Trophoblast cell (in vitro differentiated cells and primary cell): ENCODE results near the gene TSKS.

Experiments
- DNase-seq, 2 donors: peaks; one replicate each; pipeline ENCODE4 v3.0.0-alpha.2; 2016
- H2AFZ ChIP-seq: 2 replicates; pipeline ENCODE4 v1.6.1; 2013; ENCODE audit warnings: low read length, moderate library complexity, mild to moderate bottlenecking; ENCODE audit not compliant: insufficient read depth, poor library complexity
- H2AK5ac ChIP-seq: 2 replicates; pipeline ENCODE4 v1.6.1; 2013; ENCODE audit warnings: mild to moderate bottlenecking, low read length
- H2BK120ac ChIP-seq: 2 replicates; pipeline ENCODE4 v1.6.1; 2013; ENCODE audit warnings: low read length, mild to moderate bottlenecking, moderate library complexity; ENCODE audit not compliant: insufficient read depth, poor library complexity
- H2BK12ac ChIP-seq: 2 replicates; pipeline ENCODE4 v1.6.1; 2013; ENCODE audit warnings: mild to moderate bottlenecking, low read length, moderate library complexity
- H2BK5ac ChIP-seq: 2 replicates; pipeline ENCODE4 v1.6.1; 2013; ENCODE audit warnings: low read length, low read depth, moderate library complexity, mild to moderate bottlenecking; ENCODE audit not compliant: poor library complexity
- H3K14ac ChIP-seq: 2 replicates; pipeline ENCODE4 v1.6.1; 2013; ENCODE audit warnings: mild to moderate bottlenecking, low read length
- H3K18ac ChIP-seq: 2 replicates; pipeline ENCODE4 v1.6.1; 2013; ENCODE audit warnings: mild to moderate bottlenecking, low read length
- H3K23ac ChIP-seq: 2 replicates; pipeline ENCODE4 v1.6.1; 2013; ENCODE audit warnings: low read length
- H3K27ac ChIP-seq: 2 replicates; pipeline ENCODE4 v1.5.1; 2013; ENCODE audit warnings: low read depth, mild to moderate bottlenecking, inconsistent platforms, low read length, moderate library complexity
- H3K27me3 ChIP-seq: 2 replicates; pipeline ENCODE4 v1.6.1; 2013; ENCODE audit warnings: inconsistent platforms, mild to moderate bottlenecking, low read length, moderate library complexity; ENCODE audit not compliant: insufficient read depth
- H3K36me3 ChIP-seq, 2 experiments: 1 replicate in 1 of 2; 2 replicates in 1 of 2; pipeline ENCODE4 v1.6.1; 2013; ENCODE audit warnings: low read length in 2 of 2, mild to moderate bottlenecking in 2 of 2, moderate library complexity in 1 of 2; ENCODE audit not compliant: insufficient read depth in 2 of 2, control insufficient read depth in 1 of 2
- H3K4ac ChIP-seq: 2 replicates; pipeline ENCODE4 v1.6.1; 2013; ENCODE audit warnings: low read depth, mild to moderate bottlenecking, low read length, moderate library complexity
- H3K4me1 ChIP-seq, 2 experiments: 1 replicate in 1 of 2; 2 replicates in 1 of 2; pipeline ENCODE4 v1.6.1; 2013; ENCODE audit warnings: low read length in 2 of 2, mild to moderate bottlenecking in 2 of 2, moderate library complexity in 1 of 2; ENCODE audit not compliant: insufficient read depth in 2 of 2, control insufficient read depth in 1 of 2
- H3K4me2 ChIP-seq: 2 replicates; pipeline ENCODE4 v1.6.1; 2013; ENCODE audit warnings: inconsistent platforms, mild to moderate bottlenecking, low read length, moderate library complexity
- H3K4me3 ChIP-seq: 2 replicates; pipeline ENCODE4 v1.5.1; 2013; ENCODE audit warnings: mild to moderate bottlenecking, low read depth, low read length, inconsistent platforms
- H3K79me1 ChIP-seq: one replicate; pipeline ENCODE4 v1.6.1; 2013; ENCODE audit warnings: low read length
- H3K79me2 ChIP-seq: 2 replicates; pipeline ENCODE4 v1.6.1; 2013; ENCODE audit warnings: low read length, mild to moderate bottlenecking; ENCODE audit not compliant: control insufficient read depth, insufficient read depth, poor library complexity
- H3K9ac ChIP-seq: 2 replicates; pipeline ENCODE4 v1.6.1; 2013; ENCODE audit warnings: mild to moderate bottlenecking, low read length
- H3K9me3 ChIP-seq: 2 replicates; pipeline ENCODE4 v1.6.1; 2013; ENCODE audit warnings: low read depth, mild to moderate bottlenecking, control low read depth, inconsistent platforms, low read length; ENCODE audit not compliant: insufficient read depth
- H4K12ac ChIP-seq: 2 replicates; pipeline ENCODE4 v1.6.1; 2013; ENCODE audit warnings: low read depth, mild to moderate bottlenecking, low read length, moderate library complexity
- H4K8ac ChIP-seq: 2 replicates; pipeline ENCODE4 v1.6.1; 2013; ENCODE audit warnings: low read depth, mild to moderate bottlenecking, low read length, moderate library complexity
- H4K91ac ChIP-seq: one replicate; pipeline ENCODE4 v1.6.1; 2013; ENCODE audit warnings: low read depth, mild to moderate bottlenecking, low read length, moderate library complexity
- WGBS: extraction: QIAGEN DNeasy Blood & Tissue Kit; methylation state at CpG from one replicate; pipeline ENCODE4 v1.1.7; 2013; ENCODE audit warnings: missing lambda C conversion rate; ENCODE audit not compliant: insufficient read length, insufficient coverage; ENCODE audit errors: extremely low coverage; 5-methylcytosine and 5-hydroxymethylcytosine counted together

TSKS gene

GRCh38 chr19:49792829-49793560 is 29.9 kb upstream of the TSKS start:
- no peak overlapping the region for H3K4me2 ChIP-seq
- no peak overlapping the region for H3K4me3 ChIP-seq
- H3K79me1 ChIP-seq: no peaks in the 10 kb centered on the region
- H3K4ac ChIP-seq: no peak overlapping the region
- H3K27ac ChIP-seq: no peak overlapping the region
- no peak overlapping the region for H4K12ac ChIP-seq
- no peak overlapping the region for H2BK12ac ChIP-seq
- H3K9me3 ChIP-seq: peaks cover 5% of the 10 kb centered on the region
- peaks cover 77 to 80% of the 10 kb centered on the region in 2 experiments for H3K36me3 ChIP-seq
- no peak overlapping the region for H3K14ac ChIP-seq
- H3K9ac ChIP-seq: no peak overlapping the region
- no peak overlapping the region for H3K18ac ChIP-seq
- H4K8ac ChIP-seq: no peak overlapping the region
- H2BK5ac ChIP-seq: no peak overlapping the region
- no peak overlapping the region for H4K91ac ChIP-seq
- no peak overlapping the region for H2AFZ ChIP-seq
- H3K27me3 ChIP-seq: no peaks in the 10 kb centered on the region
- DNase-seq: no peak
- no peak overlapping the region for H2AK5ac ChIP-seq
- no CpG with 5 or more reads among the region's 22 CpGs for WGBS
- no peaks in the 10 kb centered on the region for H3K79me2 ChIP-seq
- H3K4me1 ChIP-seq: peaks cover 0 to 5% of the 10 kb centered on the region in 2 experiments
- H2BK120ac ChIP-seq: no peak overlapping the region
- no peak overlapping the region for H3K23ac ChIP-seq

- Histone ChIP-seq H3K4me3 (no peak overlapping the region), H3K9ac (no peak overlapping the region), H3K36me3 (peaks cover 79% of the 10 kb centered on the region in 2 experiments), H3K79me2 (no peaks in the 10 kb centered on the region), H2AFZ (no peak overlapping the region), H3K4me1 (peaks cover 2 to 9% of the 10 kb centered on the region in 2 experiments), H3K4me2 (no peak overlapping the region), H4K8ac (no peak overlapping the region), H3K23ac (no peak overlapping the region), H3K14ac (no peak overlapping the region), H3K79me1 (no peaks in the 10 kb centered on the region), H3K4ac (no peak overlapping the region), H4K91ac (no peak overlapping the region), H3K9me3 (peaks cover 5% of the 10 kb centered on the region), H2AK5ac (no peak overlapping the region), H2BK120ac (no peak overlapping the region), H3K27ac (no peak overlapping the region), H2BK5ac (no peak overlapping the region), H4K12ac (no peak overlapping the region), H3K27me3 (no peaks in the 10 kb centered on the region), H3K18ac (no peak overlapping the region), H2BK12ac (no peak overlapping the region)
- no CpG with 5 or more reads among the region's 26 CpGs for WGBS
- DNase-seq: no peak
Measured at GRCh38 chr19:49791776-49792445, 28.8 kb upstream of the TSKS start.

- no peak overlapping the region for H3K18ac ChIP-seq
- WGBS: no CpG with 5 or more reads among the region's 9 CpGs
Measured at GRCh38 chr19:49790866-49791265, 27.8 kb upstream of the TSKS start.

GRCh38 chr19:49788857-49789256 is 25.8 kb upstream of the TSKS start:
- Histone ChIP-seq H2AFZ (no peak overlapping the region), H2BK5ac (no peak overlapping the region), H3K4me1 (peaks cover 6 to 16% of the 10 kb centered on the region in 2 experiments), H3K4me3 (no peak overlapping the region), H3K23ac (no peak overlapping the region), H3K9me3 (peaks cover 2% of the 10 kb centered on the region), H2AK5ac (no peak overlapping the region), H3K27me3 (no peaks in the 10 kb centered on the region), H2BK12ac (no peak overlapping the region), H3K18ac (no peak overlapping the region), H3K79me1 (peaks cover 2% of the 10 kb centered on the region), H4K91ac (no peak overlapping the region), H4K8ac (no peak overlapping the region), H2BK120ac (no peak overlapping the region), H3K79me2 (no peaks in the 10 kb centered on the region), H3K4ac (no peak overlapping the region), H3K27ac (no peak overlapping the region), H3K36me3 (peaks cover 58 to 59% of the 10 kb centered on the region in 2 experiments), H3K14ac (no peak overlapping the region), H3K9ac (no peak overlapping the region), H4K12ac (no peak overlapping the region), H3K4me2 (no peak overlapping the region)
- DNase-seq: no peak
- no CpG with 5 or more reads among the region's 10 CpGs for WGBS

More at GRCh38 chr19:49790866-49791265, 27.8 kb upstream of the TSKS start:
- Histone ChIP-seq H2BK5ac (no peak overlapping the region), H3K79me1 (peaks cover 2% of the 10 kb centered on the region), H2AFZ (no peak overlapping the region), H3K9me3 (peaks cover 2% of the 10 kb centered on the region), H2AK5ac (no peak overlapping the region), H3K4me2 (no peak overlapping the region), H2BK12ac (no peak overlapping the region), H3K36me3 (peaks cover 69 to 71% of the 10 kb centered on the region in 2 experiments), H3K4ac (no peak overlapping the region), H3K23ac (no peak overlapping the region), H3K4me3 (no peak overlapping the region), H3K9ac (no peak overlapping the region), H2BK120ac (no peak overlapping the region), H4K91ac (no peak overlapping the region), H3K27me3 (no peaks in the 10 kb centered on the region), H4K8ac (no peak overlapping the region), H3K27ac (no peak overlapping the region), H3K14ac (no peak overlapping the region), H4K12ac (no peak overlapping the region), H3K79me2 (no peaks in the 10 kb centered on the region), H3K4me1 (peaks cover 6 to 16% of the 10 kb centered on the region in 2 experiments)
- no peak for DNase-seq
